Pancreas (tissue), 10 donors: ENCODE results near the gene LINC01488. TPM values are rescaled to one million over a fixed set of nuclear protein-coding genes. Genes with fewer than 3 reads are reported as not detected.

Experiments used
- ATAC-seq, 4 donors: fragments of 200-7000 bp; cut with Tn5 transposase; one replicate each; pipeline versions ENCODE4 v1.8.0 to v1.9.1; 2020; ENCODE audit warnings: mild to moderate bottlenecking in 4 of 4, moderate library complexity in 4 of 4
- DNase-seq, 6 donors: peaks; one replicate each; pipeline ENCODE4 v3.0.0-alpha.2; 2020
- FAIRE-seq: peaks from 2 replicates; lab custom pipeline; 2012; peaks lifted over from hg19 to GRCh38; lab: Jason Lieb, UNC
- H3K27ac ChIP-seq, 4 donors: fragments of 200-600 bp; sonication (generic); 1 replicate in 3 of 4; 2 replicates in 1 of 4; pipeline versions ENCODE4 v1.5.0 to v1.8.0; 2020
- H3K27me3 ChIP-seq, 4 donors: fragments of 200-600 bp; one replicate each; pipeline ENCODE4 v1.8.0; 2021
- H3K36me3 ChIP-seq, 3 donors: fragments of 200-600 bp; sonication (generic) in 1 of 3; one replicate each; pipeline versions ENCODE4 v1.5.0 to v1.8.0; 2020 to 2021
- H3K4me1 ChIP-seq, 3 donors: fragments of 200-600 bp; one replicate each; pipeline ENCODE4 v1.8.0; 2021
- H3K4me3 ChIP-seq, 4 donors: fragments of 200-600 bp; sonication (generic) in 2 of 4; one replicate each; pipeline versions ENCODE4 v1.5.0 to v1.8.0; 2020 to 2021
- H3K9me3 ChIP-seq, 4 donors: fragments of 200-600 bp; one replicate each; pipeline ENCODE4 v1.8.0; 2021
- WGBS, 2 donors: extraction: QIAGEN DNeasy Blood & Tissue Kit; methylation state at CpG; one replicate each; pipeline ENCODE4 v1.1.7; 2013; 5-methylcytosine and 5-hydroxymethylcytosine counted together
- intact Hi-C, 3 donors: fragments of 100-400 bp; cut with DNase I; formaldehyde crosslinking; loops; one replicate each; pipeline versions ENCODE4 v1.11.1 to v1.14.2; 2022
- polyA plus RNA-seq, 2 donors: library from polyadenylated mRNA; stranded (reverse); fragments of 200-250 nt; gene quantifications; one replicate each; pipeline ENCODE4 v1.2.3, GENCODE V29; 2013
- total RNA-seq, 6 donors: library from RNA; stranded (reverse); fragmentation: NEBNext Ultra II Directional in 4 of 6; extraction: Animal tissue kit (Norgen Biotek cat#: 25700) in 4 of 6; gene quantifications; one replicate each; pipeline versions ENCODE4 v1.2.1 to v1.2.4, GENCODE V29; 2021 to 2023
- TF ChIP-seq, protein P1 (sequence below), 4 donors: fragments of 200-600 bp; sonication (generic) in 3 of 4; IDR thresholded peaks; one replicate each; pipeline versions ENCODE4 v1.5.0 to v1.8.0; 2021; ENCODE audit warnings: antibody characterized with exemption in 4 of 4
- donor health status: healthy with polysubstance abuse.
- donor health status: DM: no; HTN: no; CAD: no; lungs with moderate emphysema.
- donor health status: DM: no; HTN: no; CAD: no.
- donor health status: control.
- donor health status: control.
- donor health status: Bipolar disorder and iron deficiency.
- donor health status: DM: yes; HTN: yes; CAD: no.
- donor health status: DM: no; HTN: no; CAD: no.
- donor health status: DM: no; HTN: no; CAD: no.
- donor health status: DM: yes; HTN: yes; CAD: no.

LINC01488 gene
- total and polyA plus RNA-seq, 8 donors: not detected

DNA sequence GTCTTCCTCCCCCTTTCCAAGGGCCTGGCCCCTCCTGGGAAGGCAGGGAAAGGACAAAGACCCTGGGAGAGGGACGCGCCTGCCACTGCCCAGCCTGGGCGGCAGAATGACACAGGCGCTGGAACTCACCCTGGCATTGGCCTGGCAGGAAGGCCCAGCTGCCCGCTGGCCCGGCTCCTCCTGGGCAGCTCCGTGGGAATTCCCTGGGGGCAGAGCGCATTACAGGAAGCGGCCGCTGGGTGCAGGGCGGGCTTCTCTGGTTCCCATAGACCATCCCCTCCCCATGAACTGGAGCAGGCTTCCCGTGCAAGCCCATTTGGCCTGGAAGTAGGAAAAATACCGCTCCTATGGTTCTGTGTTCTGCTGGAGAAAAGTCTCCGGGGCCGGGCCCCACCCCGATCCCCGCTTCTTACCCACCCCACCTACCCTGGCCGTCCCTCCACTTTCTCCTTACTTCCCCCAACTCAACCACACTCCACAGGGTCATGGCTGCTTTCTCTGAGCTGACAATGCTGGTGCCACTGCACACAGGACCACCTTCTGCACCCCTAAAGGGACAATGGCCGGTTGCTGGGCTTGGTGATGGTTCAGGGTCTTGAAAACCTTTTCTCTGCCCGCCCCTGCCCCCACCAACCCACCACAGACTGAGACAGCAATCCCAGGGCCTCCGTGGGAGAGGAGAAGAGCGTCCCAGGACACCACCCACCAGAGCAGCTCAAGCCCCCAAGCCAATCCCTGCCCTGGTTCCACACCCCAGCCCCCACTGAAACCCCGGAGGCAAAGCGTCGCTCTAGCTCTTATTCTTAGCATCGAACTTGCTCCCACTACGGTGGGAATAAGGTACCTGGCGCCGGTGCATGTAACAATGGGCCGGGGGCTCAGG, 58.9 kb downstream of the LINC01488 start:
- ATAC-seq (peak in 3 of 4 donors; percentile 38 to 68 (median 38)), FAIRE-seq (no peak), DNase-seq (peak in 2 of 6 donors; percentile 53 to 57)
- Histone ChIP-seq H3K9me3 (no peaks in the 10 kb centered on the region), H3K27me3 (no peaks in the 10 kb centered on the region), H3K4me3 (no peak overlapping the region), H3K36me3 (no peaks in the 10 kb centered on the region), H3K27ac (peak overlapping the region in 3 of 4 donors; percentile 16 to 41 (median 30)), H3K4me1 (no peaks in the 10 kb centered on the region)
- intact Hi-C loops: no loop called here
- 83 to 86% methylated on average over 29 to 30 of the region's 30 CpGs for WGBS, 2 donors
- TF ChIP-seq, protein P1, sequence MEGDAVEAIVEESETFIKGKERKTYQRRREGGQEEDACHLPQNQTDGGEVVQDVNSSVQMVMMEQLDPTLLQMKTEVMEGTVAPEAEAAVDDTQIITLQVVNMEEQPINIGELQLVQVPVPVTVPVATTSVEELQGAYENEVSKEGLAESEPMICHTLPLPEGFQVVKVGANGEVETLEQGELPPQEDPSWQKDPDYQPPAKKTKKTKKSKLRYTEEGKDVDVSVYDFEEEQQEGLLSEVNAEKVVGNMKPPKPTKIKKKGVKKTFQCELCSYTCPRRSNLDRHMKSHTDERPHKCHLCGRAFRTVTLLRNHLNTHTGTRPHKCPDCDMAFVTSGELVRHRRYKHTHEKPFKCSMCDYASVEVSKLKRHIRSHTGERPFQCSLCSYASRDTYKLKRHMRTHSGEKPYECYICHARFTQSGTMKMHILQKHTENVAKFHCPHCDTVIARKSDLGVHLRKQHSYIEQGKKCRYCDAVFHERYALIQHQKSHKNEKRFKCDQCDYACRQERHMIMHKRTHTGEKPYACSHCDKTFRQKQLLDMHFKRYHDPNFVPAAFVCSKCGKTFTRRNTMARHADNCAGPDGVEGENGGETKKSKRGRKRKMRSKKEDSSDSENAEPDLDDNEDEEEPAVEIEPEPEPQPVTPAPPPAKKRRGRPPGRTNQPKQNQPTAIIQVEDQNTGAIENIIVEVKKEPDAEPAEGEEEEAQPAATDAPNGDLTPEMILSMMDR (IDR thresholded peaks at IDR 0.05): no peak

DNA sequence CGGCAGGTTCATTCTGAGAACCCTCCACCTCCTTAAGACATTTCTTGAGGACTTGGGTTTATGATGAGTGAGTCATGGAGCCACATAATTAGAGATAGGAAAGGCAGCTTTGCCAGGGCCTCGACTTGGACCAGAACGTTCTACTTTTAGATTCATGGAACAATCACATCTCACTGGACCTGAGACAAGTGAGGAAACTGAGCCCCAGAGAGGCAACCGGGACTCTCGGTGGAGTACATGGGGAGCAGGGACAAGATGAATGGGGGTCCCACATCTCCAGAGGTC, 59.5 kb downstream of the LINC01488 start:
- intact Hi-C loops: no loop called here
- FAIRE-seq: no peak
- Histone ChIP-seq H3K27me3 (no peaks in the 10 kb centered on the region), H3K9me3 (no peaks in the 10 kb centered on the region), H3K4me1 (no peaks in the 10 kb centered on the region), H3K4me3 (no peak overlapping the region), H3K27ac (no peak overlapping the region), H3K36me3 (no peaks in the 10 kb centered on the region)
- TF ChIP-seq, protein P1 (IDR thresholded peaks at IDR 0.05): no peak
- ATAC-seq: no peak
- no peak for DNase-seq
- WGBS, 2 donors: 80 to 91% methylated on average over 5 of the region's 5 CpGs

DNA sequence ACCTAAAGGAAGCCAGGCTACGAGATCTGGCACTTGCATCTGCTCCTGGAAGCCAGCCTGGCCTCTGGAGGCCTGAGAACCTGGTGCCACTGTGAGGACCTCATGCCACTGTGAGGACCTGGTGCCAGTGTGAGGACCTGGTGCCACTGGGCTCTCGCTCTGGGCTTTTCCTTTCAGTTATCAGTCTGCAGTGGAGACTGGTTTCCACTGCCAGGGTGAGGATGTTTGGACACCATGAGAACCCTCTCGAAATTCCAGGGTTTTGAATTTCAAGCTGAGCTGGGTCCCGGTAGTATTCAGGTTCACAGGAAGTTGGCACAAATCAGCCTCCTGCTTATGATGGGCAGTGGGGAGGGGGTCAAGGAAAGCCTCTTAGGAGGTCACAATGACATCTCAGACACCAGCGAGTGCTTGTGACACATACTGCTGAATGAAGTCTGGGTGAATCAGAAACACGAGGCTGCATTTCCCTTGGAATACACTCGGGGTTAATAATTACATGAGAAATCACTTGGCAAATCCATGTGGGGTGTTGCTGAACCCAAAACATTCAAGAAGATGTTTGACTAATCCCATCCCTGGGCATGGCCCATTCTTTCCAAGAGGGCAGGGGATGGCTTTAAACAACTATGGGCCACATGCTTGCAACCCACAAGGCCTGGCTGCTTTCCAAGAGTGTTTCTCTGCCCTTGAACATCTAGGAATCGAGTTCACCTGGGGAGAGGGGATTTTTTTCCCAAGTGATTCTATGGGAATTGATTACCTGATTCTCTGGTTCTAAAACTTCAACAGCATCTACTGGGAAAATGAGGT, 60.2 kb downstream of the LINC01488 start:
- Histone ChIP-seq H3K4me1 (no peaks in the 10 kb centered on the region), H3K4me3 (no peak overlapping the region), H3K9me3 (no peaks in the 10 kb centered on the region), H3K27ac (no peak overlapping the region), H3K27me3 (no peaks in the 10 kb centered on the region), H3K36me3 (no peaks in the 10 kb centered on the region)
- intact Hi-C loops: no loop called here
- TF ChIP-seq, protein P1 (IDR thresholded peaks at IDR 0.05): no peak
- DNase-seq (peak in 2 of 6 donors; percentile 12 to 17), FAIRE-seq (no peak), ATAC-seq (peak in 2 of 4 donors; percentile 26 to 38)
- WGBS, 2 donors: 35 to 45% methylated on average over 8 of the region's 8 CpGs

DNA sequence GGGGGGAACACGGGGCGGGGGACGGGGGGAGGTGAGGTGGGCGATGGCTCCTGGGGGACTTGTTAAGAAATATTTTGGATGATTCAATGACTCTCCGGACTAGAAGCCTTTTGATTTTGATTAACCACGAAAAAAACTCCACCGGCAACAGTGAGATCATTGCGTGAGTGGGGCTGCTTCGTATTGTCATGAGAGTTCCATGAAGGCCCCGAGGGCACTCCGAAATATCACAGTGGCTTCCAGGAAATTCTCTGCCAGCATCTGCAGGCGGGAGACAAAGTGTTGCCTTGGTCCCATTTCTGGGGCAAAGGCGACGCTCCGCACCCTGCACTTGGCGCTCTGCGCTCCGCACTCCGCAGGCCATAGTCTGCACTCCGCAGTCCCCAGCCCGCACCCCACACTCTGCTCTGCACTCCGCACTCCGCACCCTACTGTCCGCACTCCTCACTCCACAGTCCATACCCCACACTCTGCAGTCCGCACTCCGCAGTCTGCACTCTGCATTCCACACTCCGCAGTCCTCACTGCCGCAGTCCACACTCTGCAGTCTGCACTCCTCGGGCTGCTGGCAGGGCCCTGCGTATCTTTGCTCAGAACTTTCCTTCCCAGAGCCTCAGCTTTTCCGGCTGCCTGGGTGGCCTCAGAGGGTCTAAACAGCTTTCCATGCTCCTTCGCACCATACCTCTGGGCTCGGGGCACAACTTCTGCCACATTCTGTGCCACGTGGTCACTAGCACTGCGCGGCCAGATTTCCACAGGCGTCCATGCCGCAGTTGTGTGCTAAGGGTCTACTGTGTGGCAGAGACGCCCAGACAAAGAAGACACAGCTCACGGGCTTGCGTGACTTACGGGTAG, 61.1 kb downstream of the LINC01488 start:
- ATAC-seq (no peak), FAIRE-seq (no peak), DNase-seq (peak in 1 of 6 donors; percentile 36)
- no peak overlapping the region for H3K4me3 ChIP-seq
- TF ChIP-seq, protein P1 (IDR thresholded peaks at IDR 0.05): no peak
- no peaks in the 10 kb centered on the region for H3K4me1 ChIP-seq
- H3K36me3 ChIP-seq: no peaks in the 10 kb centered on the region
- H3K27ac ChIP-seq: no peak overlapping the region
- WGBS, 2 donors: 72 to 77% methylated on average over 42 of the region's 42 CpGs
- no peaks in the 10 kb centered on the region for H3K9me3 ChIP-seq
- H3K27me3 ChIP-seq: no peaks in the 10 kb centered on the region
- intact Hi-C loops: no loop called here

Other genes with a start within 250 kb of the LINC01488 start
- 1 to 10 TPM in 4 of 6 donors, under 1 TPM in 1, not detected in 1; 0.37 to 3.8 (median 3.0) TPM for gene MYEOV, start 187.5 kb upstream of the LINC01488 start, total RNA-seq
- gene MYEOV, start 187.5 kb upstream of the LINC01488 start, polyA plus RNA-seq: 1 to 10 TPM; 3.2 to 3.7 TPM
- 100 to 1,000 TPM in 2 of 6 donors, 10 to 100 TPM in 4; 65.6 to 126 (median 95.3) TPM for gene CCND1, start 159.5 kb downstream of the LINC01488 start, total RNA-seq
- 10 to 100 TPM; 24.6 to 32.7 TPM for gene CCND1, start 159.5 kb downstream of the LINC01488 start, polyA plus RNA-seq
- gene LTO1, start 193.7 kb downstream of the LINC01488 start, total RNA-seq: 10 to 100 TPM in 4 of 6 donors, 1 to 10 TPM in 2; 7.7 to 13.3 (median 12.1) TPM
- gene LTO1, start 193.7 kb downstream of the LINC01488 start, polyA plus RNA-seq: 10 to 100 TPM; 24.2 to 27.8 TPM
- under 1 TPM in 4 of 6 donors, not detected in 2; 0.06 to 0.28 (median 0.13) TPM for gene FGF19, start 222.4 kb downstream of the LINC01488 start, total RNA-seq
- gene FGF19, start 222.4 kb downstream of the LINC01488 start, polyA plus RNA-seq: under 1 TPM in 1 of 2 donors, not detected in 1; 0.07 TPM